Ishikawa (cell line): Measurements from ENCODE around the gene LRP8.

Experiments
- CEBPB ChIP-seq: IDR thresholded peaks from 2 replicates; pipeline ENCODE4 v1.6.1; 2012
- CREB1 ChIP-seq: IDR thresholded peaks from 2 replicates; pipeline ENCODE4 v1.6.1; 2012; ENCODE audit warnings: low read depth
- EGR1 ChIP-seq: IDR thresholded peaks from 2 replicates; pipeline ENCODE4 v1.6.1; 2012
- EP300 ChIP-seq: IDR thresholded peaks from 2 replicates; pipeline ENCODE4 v1.6.1; 2012; ENCODE audit warnings: borderline replicate concordance
- MAX ChIP-seq: IDR thresholded peaks from 2 replicates; pipeline ENCODE4 v1.6.1; 2012
- NFIC ChIP-seq: IDR thresholded peaks from 2 replicates; pipeline ENCODE4 v1.6.1; 2012
- RAD21 ChIP-seq: IDR thresholded peaks from 2 replicates; pipeline ENCODE4 v1.6.1; 2012; ENCODE audit warnings: low read depth
- TAF1 ChIP-seq: IDR thresholded peaks from 2 replicates; pipeline ENCODE4 v1.6.1; 2012; ENCODE audit warnings: low read depth, mild to moderate bottlenecking
- TCF12 ChIP-seq: IDR thresholded peaks from 2 replicates; pipeline ENCODE4 v1.6.1; 2012; ENCODE audit warnings: low read depth
- TEAD4 ChIP-seq: IDR thresholded peaks from 2 replicates; pipeline ENCODE4 v1.6.1; 2012
- USF1 ChIP-seq: IDR thresholded peaks from 2 replicates; pipeline ENCODE4 v1.6.1; 2012
- YY1 ChIP-seq: IDR thresholded peaks from 2 replicates; pipeline ENCODE4 v1.6.1; 2012; ENCODE audit warnings: low read depth
- ZBTB7A ChIP-seq: IDR thresholded peaks from 2 replicates; pipeline ENCODE4 v1.6.1; 2012; ENCODE audit warnings: low read depth

GRCh38 chr1:53325326-53326087, 2.4 kb downstream of the LRP8 start:
- TF ChIP-seq CREB1 (no peak), EP300 (no peak), CEBPB (no peak), ZBTB7A (no peak), TEAD4 (no peak), NFIC (no peak), MAX (no peak), TCF12 (0 out of 2 replicates have a peak, but pooled peaks have one; percentile 5), TAF1 (no peak), YY1 (no peak), EGR1 (no peak), USF1 (no peak), RAD21 (no peak)
